ENCODE results near the gene CD99.

The CD99 gene

GRCh38 chrX:2690856-2691542, at the start of gene CD99 (continued):
- no peak for TF ChIP-seq BCL6B (tag by site-specific recombination; IDR thresholded peaks at IDR 0.05)
- peak; percentile 98 for TF ChIP-seq KLF10 (tag by site-specific recombination; IDR thresholded peaks at IDR 0.05)
- TF ChIP-seq ZFHX2 (tag by site-specific recombination; conservative IDR thresholded peaks at IDR 0.05), result peak; percentile 89

GRCh38 chrX:2642146-2642545, 48.9 kb upstream of the CD99 start:
- POLR2A ChIA-PET, result no interaction called here
- Histone ChIP-seq H3K4me3 (ENCODE audit: low read depth, low read length) (no peak overlapping the region), H3K4me1 (ENCODE audit: control insufficient read depth, insufficient read depth, low read length) (no peaks in the 10 kb centered on the region), H3K27ac (ENCODE audit: extremely low read depth, low read depth, low read length) (no peak overlapping the region), H3K9me3 (ENCODE audit: control insufficient read depth, insufficient read depth, low read depth, low read length) (no peaks in the 10 kb centered on the region), H3K36me3 (ENCODE audit: control insufficient read depth in 2 of 2, insufficient read depth in 1 of 2, low read length in 2 of 2) (peaks cover 0 to 11% of the 10 kb centered on the region in 2 experiments; a peak in 2 of 3 replicates)
- no peak for TF ChIP-seq ZNF169 (tag by site-specific recombination; IDR thresholded peaks at IDR 0.05)
- TF ChIP-seq ZXDB (tag by site-specific recombination; IDR thresholded peaks at IDR 0.05), result no peak
- TF ChIP-seq ZNF112 (tag by site-specific recombination; IDR thresholded peaks at IDR 0.05), result no peak
- no peak for TF ChIP-seq ZNF10 (tag by site-specific recombination; IDR thresholded peaks at IDR 0.05)
- TF ChIP-seq ZNF530 (tag by site-specific recombination; IDR thresholded peaks at IDR 0.05; ENCODE audit: low read depth), result no peak
- TF ChIP-seq REPIN1 (tag by site-specific recombination; IDR thresholded peaks at IDR 0.05; ENCODE audit: low read depth), result no peak
- TF ChIP-seq HOXA7 (CRISPR knock-in tag; IDR thresholded peaks at IDR 0.05; ENCODE audit: borderline replicate concordance), result no peak
- TF ChIP-seq ZNF701 (tag by site-specific recombination; IDR thresholded peaks at IDR 0.05), result no peak
- TF ChIP-seq, protein P1, sequence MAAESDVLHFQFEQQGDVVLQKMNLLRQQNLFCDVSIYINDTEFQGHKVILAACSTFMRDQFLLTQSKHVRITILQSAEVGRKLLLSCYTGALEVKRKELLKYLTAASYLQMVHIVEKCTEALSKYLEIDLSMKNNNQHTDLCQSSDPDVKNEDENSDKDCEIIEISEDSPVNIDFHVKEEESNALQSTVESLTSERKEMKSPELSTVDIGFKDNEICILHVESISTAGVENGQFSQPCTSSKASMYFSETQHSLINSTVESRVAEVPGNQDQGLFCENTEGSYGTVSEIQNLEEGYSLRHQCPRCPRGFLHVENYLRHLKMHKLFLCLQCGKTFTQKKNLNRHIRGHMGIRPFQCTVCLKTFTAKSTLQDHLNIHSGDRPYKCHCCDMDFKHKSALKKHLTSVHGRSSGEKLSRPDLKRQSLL (tag by site-specific recombination; IDR thresholded peaks at IDR 0.05), result no peak
- no peak for TF ChIP-seq KLF16 (tag by site-specific recombination; IDR thresholded peaks at IDR 0.05)
- TF ChIP-seq SCRT1 (tag by site-specific recombination; IDR thresholded peaks at IDR 0.05; ENCODE audit: borderline replicate concordance), result no peak
- no peak for TF ChIP-seq SETDB1 (IDR thresholded peaks at IDR 0.05; ENCODE audit: insufficient read length, low read length)
- no peak for TF ChIP-seq REST (tag by site-specific recombination; IDR thresholded peaks at IDR 0.05)
- CTCF ChIA-PET, result no interaction called here

GRCh38 chrX:2642791-2643190, 48.3 kb upstream of the CD99 start:
- Histone ChIP-seq H3K9me3 (ENCODE audit: control insufficient read depth, insufficient read depth, low read depth, low read length) (no peaks in the 10 kb centered on the region), H3K4me3 (ENCODE audit: low read depth, low read length) (no peak overlapping the region), H3K27ac (ENCODE audit: extremely low read depth, low read depth, low read length) (no peak overlapping the region), H3K4me1 (ENCODE audit: control insufficient read depth, insufficient read depth, low read length) (no peaks in the 10 kb centered on the region), H3K36me3 (ENCODE audit: control insufficient read depth in 2 of 2, insufficient read depth in 1 of 2, low read length in 2 of 2) (peaks cover 0 to 11% of the 10 kb centered on the region in 2 experiments; a peak in 2 of 3 replicates)
- CTCF ChIA-PET, result no interaction called here
- POLR2A ChIA-PET, result no interaction called here
- TF ChIP-seq INSM2 (tag by site-specific recombination; IDR thresholded peaks at IDR 0.05), result no peak
- no peak for TF ChIP-seq GLI4 (tag by site-specific recombination; IDR thresholded peaks at IDR 0.05)
- no peak for TF ChIP-seq EGR2 (tag by site-specific recombination; IDR thresholded peaks at IDR 0.05; ENCODE audit: low read depth)
- TF ChIP-seq KLF17 (tag by site-specific recombination; IDR thresholded peaks at IDR 0.05), result no peak
- TF ChIP-seq ZNF211 (tag by site-specific recombination; IDR thresholded peaks at IDR 0.05; ENCODE audit: low read depth), result no peak
- no peak for TF ChIP-seq ZBTB21 (tag by site-specific recombination; IDR thresholded peaks at IDR 0.05)
- TF ChIP-seq ZBTB49 (tag by site-specific recombination; IDR thresholded peaks at IDR 0.05; ENCODE audit: low read depth), result no peak
